Parathyroid adenoma (tissue), 2 donors: Measurements from ENCODE around the gene MTHFSD.

Experiments
- H2AFZ ChIP-seq: fragments of 300-600 bp; sonication (generic); one replicate; pipeline ENCODE4 v1.7.0; 2017; ENCODE audit warnings: antibody characterized with exemption, mild to moderate bottlenecking
- H3K27ac ChIP-seq: fragments of 300-600 bp; sonication (generic); one replicate; pipeline ENCODE4 v1.7.0; 2017
- H3K27me3 ChIP-seq: fragments of 300-600 bp; sonication (generic); one replicate; pipeline ENCODE4 v1.7.0; 2017; ENCODE audit warnings: low read length; ENCODE audit not compliant: control insufficient read depth, insufficient read depth
- H3K36me3 ChIP-seq: fragments of 300-600 bp; sonication (generic); one replicate; pipeline ENCODE4 v1.7.0; 2017; ENCODE audit warnings: low read length; ENCODE audit not compliant: control insufficient read depth, insufficient read depth
- H3K4me1 ChIP-seq: fragments of 300-600 bp; sonication (generic); one replicate; pipeline ENCODE4 v1.7.0; 2017; ENCODE audit warnings: control low read depth
- H3K4me2 ChIP-seq: fragments of 300-600 bp; sonication (generic); one replicate; pipeline ENCODE4 v1.7.0; 2017; ENCODE audit warnings: low read length
- H3K4me3 ChIP-seq: fragments of 300-600 bp; sonication (generic); one replicate; pipeline ENCODE4 v1.7.0; 2017; ENCODE audit warnings: low read depth, low read length
- H3K79me2 ChIP-seq: fragments of 300-600 bp; sonication (generic); one replicate; pipeline ENCODE4 v1.7.0; 2017; ENCODE audit warnings: control low read depth
- H3K9ac ChIP-seq: fragments of 300-600 bp; sonication (generic); one replicate; pipeline ENCODE4 v1.7.0; 2017; ENCODE audit warnings: mild to moderate bottlenecking
- H3K9me3 ChIP-seq: fragments of 300-600 bp; sonication (generic); one replicate; pipeline ENCODE4 v1.7.0; 2017; ENCODE audit warnings: low read length; ENCODE audit not compliant: control insufficient read depth
- TF ChIP-seq, protein P1 (sequence below): fragments of 300-600 bp; sonication (generic); IDR thresholded peaks from one replicate; pipeline ENCODE4 v1.7.0; 2017; ENCODE audit warnings: antibody characterized with exemption, mild to moderate bottlenecking
- donor health status: primary hyperparathyroidism.

MTHFSD gene

DNA sequence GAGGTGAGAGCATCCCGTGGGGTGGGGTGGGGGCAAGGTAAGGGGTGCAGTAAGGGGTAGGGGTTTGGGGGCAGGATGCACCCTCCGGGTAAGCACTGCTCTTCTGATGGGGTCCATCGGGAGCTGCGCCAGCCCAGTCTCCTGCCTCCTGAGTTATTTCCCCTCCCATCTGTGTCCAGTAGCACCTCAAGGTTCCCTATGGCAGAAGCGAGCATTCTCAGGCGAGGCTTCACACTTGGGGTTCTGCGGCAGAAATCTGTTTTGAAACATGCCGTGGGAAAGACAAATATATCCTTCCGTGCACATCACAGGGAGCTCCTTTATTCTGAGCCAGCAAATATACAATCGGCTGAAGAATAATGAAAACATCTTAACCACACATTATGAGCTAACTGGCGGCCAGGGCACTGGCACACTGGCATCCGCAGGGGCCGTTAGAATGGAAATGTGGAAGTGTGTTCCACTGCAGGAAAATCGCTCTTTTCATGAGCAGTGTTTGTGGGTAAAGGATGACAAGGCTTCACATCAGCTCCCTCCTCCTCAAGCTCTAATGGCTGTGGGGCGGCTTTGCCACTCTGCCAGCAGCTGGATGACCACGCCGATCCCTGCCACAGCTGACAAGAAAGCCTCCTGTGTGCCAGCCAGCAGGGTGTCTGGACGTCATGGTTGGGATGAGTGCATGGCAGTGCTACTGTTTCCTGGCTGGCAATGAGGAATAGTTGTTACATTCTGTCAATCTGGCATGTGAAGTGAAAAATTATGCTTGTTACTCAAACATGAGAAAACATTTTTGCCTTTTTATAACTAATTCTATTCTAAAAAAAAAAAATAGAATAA, 20.0 kb downstream of the MTHFSD start:
- no peak overlapping the region for H3K4me2 ChIP-seq
- H3K36me3 ChIP-seq: no peaks in the 10 kb centered on the region
- TF ChIP-seq, protein P1, sequence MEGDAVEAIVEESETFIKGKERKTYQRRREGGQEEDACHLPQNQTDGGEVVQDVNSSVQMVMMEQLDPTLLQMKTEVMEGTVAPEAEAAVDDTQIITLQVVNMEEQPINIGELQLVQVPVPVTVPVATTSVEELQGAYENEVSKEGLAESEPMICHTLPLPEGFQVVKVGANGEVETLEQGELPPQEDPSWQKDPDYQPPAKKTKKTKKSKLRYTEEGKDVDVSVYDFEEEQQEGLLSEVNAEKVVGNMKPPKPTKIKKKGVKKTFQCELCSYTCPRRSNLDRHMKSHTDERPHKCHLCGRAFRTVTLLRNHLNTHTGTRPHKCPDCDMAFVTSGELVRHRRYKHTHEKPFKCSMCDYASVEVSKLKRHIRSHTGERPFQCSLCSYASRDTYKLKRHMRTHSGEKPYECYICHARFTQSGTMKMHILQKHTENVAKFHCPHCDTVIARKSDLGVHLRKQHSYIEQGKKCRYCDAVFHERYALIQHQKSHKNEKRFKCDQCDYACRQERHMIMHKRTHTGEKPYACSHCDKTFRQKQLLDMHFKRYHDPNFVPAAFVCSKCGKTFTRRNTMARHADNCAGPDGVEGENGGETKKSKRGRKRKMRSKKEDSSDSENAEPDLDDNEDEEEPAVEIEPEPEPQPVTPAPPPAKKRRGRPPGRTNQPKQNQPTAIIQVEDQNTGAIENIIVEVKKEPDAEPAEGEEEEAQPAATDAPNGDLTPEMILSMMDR: no peak

DNA sequence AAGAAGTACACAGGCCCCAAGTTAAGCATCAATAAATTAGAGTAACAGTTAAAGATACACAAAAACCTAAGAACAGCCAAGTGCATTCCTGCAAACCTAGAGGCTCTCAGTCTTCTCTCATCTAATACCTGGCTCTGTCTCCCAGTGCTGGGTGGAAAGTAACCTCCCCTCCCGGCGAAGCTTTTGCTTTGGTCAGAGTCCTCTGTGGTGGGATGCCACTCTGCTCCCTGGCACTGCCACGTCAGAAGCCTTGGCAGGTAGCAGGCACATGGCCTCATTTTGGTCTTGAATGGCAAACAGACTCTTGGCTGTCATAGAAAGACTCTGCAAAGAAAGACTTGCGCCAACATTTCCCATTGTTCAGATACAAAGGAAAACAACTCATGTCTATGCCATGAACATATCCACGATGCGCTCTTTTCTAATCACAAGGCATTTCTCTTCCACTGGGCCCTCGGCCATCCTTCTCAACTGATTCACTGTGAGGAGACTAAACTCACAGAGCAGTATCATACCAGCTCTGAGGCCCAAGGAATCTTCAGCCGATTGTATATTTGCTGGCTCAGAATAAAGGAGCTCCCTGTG, 21.2 kb downstream of the MTHFSD start:
- Histone ChIP-seq H3K9ac (no peak overlapping the region), H3K36me3 (no peaks in the 10 kb centered on the region), H3K4me2 (no peak overlapping the region), H3K9me3 (no peaks in the 10 kb centered on the region), H2AFZ (no peak overlapping the region), H3K79me2 (no peaks in the 10 kb centered on the region), H3K4me1 (no peaks in the 10 kb centered on the region), H3K27me3 (no peaks in the 10 kb centered on the region), H3K27ac (no peak overlapping the region), H3K4me3 (no peak overlapping the region)
- TF ChIP-seq, protein P1: no peak

More for the DNA sequence above, 20.0 kb downstream of the MTHFSD start:
- H3K4me1 ChIP-seq: no peaks in the 10 kb centered on the region
- H3K9me3 ChIP-seq: no peaks in the 10 kb centered on the region
- no peak overlapping the region for H2AFZ ChIP-seq
- no peaks in the 10 kb centered on the region for H3K27me3 ChIP-seq
- H3K4me3 ChIP-seq: no peak overlapping the region
- no peaks in the 10 kb centered on the region for H3K79me2 ChIP-seq
- H3K27ac ChIP-seq: no peak overlapping the region
- H3K9ac ChIP-seq: no peak overlapping the region

DNA sequence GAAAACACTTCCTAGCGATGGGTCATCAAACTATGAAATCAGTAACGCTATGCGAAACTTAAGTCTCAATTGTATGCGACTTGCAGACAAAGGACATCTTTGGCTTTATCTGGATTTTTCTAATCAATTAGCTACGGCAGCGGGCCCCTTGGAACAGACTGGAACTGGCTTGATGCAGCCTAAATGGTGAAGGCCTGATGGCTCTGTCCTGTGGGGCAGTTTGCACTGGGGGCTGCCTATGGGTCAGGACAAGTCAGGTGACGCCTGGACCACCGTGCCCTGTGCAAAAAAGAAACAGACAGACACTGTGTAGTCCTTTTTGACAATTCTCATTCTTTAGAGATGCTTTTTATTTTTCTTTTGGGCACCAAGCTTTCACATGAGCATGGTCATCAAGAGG, 22.0 kb downstream of the MTHFSD start:
- Histone ChIP-seq H3K27me3 (no peaks in the 10 kb centered on the region), H3K36me3 (no peaks in the 10 kb centered on the region), H3K27ac (no peak overlapping the region), H3K4me2 (no peak overlapping the region), H3K9me3 (no peaks in the 10 kb centered on the region), H3K9ac (no peak overlapping the region), H2AFZ (no peak overlapping the region), H3K4me3 (no peak overlapping the region), H3K79me2 (no peaks in the 10 kb centered on the region), H3K4me1 (no peaks in the 10 kb centered on the region)
- TF ChIP-seq, protein P1: no peak

DNA sequence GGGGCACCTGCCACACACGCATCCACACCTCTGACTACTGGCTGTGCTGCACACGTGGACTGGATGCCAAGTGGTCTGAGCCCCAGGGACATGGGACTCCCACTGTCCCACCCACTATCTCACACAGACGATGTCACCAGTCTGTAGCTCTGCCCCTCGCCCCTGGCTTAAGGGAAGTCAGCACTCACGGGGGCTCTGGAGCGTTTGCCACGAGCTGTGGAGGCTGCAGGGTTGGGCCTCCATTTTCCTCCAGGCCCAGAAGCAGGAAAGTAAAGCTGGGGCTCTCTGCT, 22.6 kb downstream of the MTHFSD start:
- H3K36me3 ChIP-seq: no peaks in the 10 kb centered on the region

More for the DNA sequence above, 22.6 kb downstream of the MTHFSD start:
- Histone ChIP-seq H3K4me2 (no peak overlapping the region), H3K27ac (no peak overlapping the region), H3K27me3 (no peaks in the 10 kb centered on the region), H3K79me2 (no peaks in the 10 kb centered on the region), H3K4me1 (peaks cover 2% of the 10 kb centered on the region), H2AFZ (no peak overlapping the region), H3K9me3 (no peaks in the 10 kb centered on the region), H3K4me3 (no peak overlapping the region), H3K9ac (no peak overlapping the region)
- TF ChIP-seq, protein P1: no peak
